Kidney epithelial cell (primary cell): ENCODE data around the gene ISCA2. TPM values are rescaled to one million over a fixed set of nuclear protein-coding genes. Genes with fewer than 3 reads are reported as not detected.

Experiments used
- DNase-seq: peaks from one replicate; pipeline ENCODE4 v3.0.0-alpha.2; 2010; ENCODE audit warnings: low read depth
- H3K27me3 ChIP-seq: 2 replicates; pipeline ENCODE4 v1.6.0; 2011; ENCODE audit warnings: low read length; ENCODE audit not compliant: control insufficient read depth, insufficient read depth
- H3K36me3 ChIP-seq: 2 replicates; pipeline ENCODE4 v1.5.1; 2011; ENCODE audit warnings: low read length; ENCODE audit not compliant: control insufficient read depth, insufficient read depth
- H3K4me3 ChIP-seq: 2 replicates; pipeline ENCODE4 v1.5.1; 2011; ENCODE audit warnings: low read depth, mild to moderate bottlenecking, control low read depth, low read length
- total RNA-seq: library from RNA; depleted of rRNA; stranded (reverse); fragments of >200 nt; gene quantifications from 2 replicates; pipeline ENCODE4 v1.2.3, GENCODE V29; 2015
- TF ChIP-seq, protein P1 (sequence below): IDR thresholded peaks from 2 replicates; pipeline ENCODE4 v1.5.1; 2011; ENCODE audit warnings: mild to moderate bottlenecking, moderate library complexity, low read length, control low read depth, inconsistent platforms; ENCODE audit not compliant: insufficient read depth, poor library complexity, severe bottlenecking

Gene ISCA2
- total RNA-seq, 1 donor from 2014 or later, result 12.1 TPM

DNA sequence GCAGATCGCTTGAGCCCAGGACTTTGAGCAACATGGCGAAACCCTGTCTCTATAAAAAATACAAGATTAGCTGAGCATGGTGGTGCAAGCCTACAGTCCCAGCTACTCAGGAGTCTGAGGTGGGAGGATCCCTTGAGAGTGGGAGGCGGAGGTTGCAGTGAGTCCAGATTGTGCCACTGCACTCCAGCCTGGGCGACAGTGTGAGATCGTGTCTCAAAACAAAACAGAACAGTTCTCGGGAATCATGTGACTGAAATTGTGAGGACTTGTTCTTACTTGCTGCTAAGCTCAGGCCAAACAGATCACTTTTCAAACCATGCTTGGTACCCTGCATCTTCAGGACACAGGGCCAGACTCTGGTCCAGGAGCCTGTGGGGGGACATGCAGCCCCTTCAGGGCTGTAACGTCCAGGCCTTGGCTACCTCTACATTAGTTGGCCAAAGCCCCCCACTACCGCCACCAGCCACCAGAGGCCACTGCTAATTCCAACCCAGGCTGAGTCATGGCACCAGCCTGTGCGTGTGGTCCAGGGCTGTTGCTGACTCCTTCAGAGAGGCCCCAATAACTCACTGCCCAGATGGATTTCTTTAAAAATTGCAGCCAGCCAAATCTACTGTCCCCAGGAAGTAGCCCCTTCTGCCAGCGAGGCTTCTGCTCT is 34.1 kb upstream of the ISCA2 start:
- TF ChIP-seq, protein P1, sequence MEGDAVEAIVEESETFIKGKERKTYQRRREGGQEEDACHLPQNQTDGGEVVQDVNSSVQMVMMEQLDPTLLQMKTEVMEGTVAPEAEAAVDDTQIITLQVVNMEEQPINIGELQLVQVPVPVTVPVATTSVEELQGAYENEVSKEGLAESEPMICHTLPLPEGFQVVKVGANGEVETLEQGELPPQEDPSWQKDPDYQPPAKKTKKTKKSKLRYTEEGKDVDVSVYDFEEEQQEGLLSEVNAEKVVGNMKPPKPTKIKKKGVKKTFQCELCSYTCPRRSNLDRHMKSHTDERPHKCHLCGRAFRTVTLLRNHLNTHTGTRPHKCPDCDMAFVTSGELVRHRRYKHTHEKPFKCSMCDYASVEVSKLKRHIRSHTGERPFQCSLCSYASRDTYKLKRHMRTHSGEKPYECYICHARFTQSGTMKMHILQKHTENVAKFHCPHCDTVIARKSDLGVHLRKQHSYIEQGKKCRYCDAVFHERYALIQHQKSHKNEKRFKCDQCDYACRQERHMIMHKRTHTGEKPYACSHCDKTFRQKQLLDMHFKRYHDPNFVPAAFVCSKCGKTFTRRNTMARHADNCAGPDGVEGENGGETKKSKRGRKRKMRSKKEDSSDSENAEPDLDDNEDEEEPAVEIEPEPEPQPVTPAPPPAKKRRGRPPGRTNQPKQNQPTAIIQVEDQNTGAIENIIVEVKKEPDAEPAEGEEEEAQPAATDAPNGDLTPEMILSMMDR, result peak; percentile 77
- peak; percentile 2 for DNase-seq
- Histone ChIP-seq H3K36me3 (no peaks in the 10 kb centered on the region), H3K27me3 (peaks cover 18% of the 10 kb centered on the region), H3K4me3 (no peak overlapping the region)

DNA sequence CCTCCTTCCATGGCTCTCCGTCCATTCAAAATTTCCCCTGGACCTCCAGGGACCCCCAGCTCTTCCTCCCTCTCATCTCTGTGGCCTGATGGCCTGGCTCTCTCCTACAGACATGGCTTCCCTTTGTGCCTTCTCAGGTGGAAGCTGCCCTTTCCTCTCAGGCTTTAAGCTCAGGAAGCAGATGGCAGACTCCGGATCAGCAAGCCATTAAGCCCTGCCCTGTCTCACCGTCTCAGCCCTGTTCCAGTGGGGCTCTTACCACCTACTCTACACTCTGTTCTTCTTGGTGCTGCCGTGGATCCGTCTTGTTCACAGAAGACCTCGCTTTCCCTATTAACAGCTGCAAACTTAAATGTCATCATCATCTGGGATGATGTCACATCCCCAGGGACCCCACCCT is 33.6 kb upstream of the ISCA2 start:
- no peaks in the 10 kb centered on the region for H3K36me3 ChIP-seq
- H3K4me3 ChIP-seq, result no peak overlapping the region
- TF ChIP-seq, protein P1, result no peak
- peaks cover 15% of the 10 kb centered on the region for H3K27me3 ChIP-seq
- DNase-seq, result no peak

DNA sequence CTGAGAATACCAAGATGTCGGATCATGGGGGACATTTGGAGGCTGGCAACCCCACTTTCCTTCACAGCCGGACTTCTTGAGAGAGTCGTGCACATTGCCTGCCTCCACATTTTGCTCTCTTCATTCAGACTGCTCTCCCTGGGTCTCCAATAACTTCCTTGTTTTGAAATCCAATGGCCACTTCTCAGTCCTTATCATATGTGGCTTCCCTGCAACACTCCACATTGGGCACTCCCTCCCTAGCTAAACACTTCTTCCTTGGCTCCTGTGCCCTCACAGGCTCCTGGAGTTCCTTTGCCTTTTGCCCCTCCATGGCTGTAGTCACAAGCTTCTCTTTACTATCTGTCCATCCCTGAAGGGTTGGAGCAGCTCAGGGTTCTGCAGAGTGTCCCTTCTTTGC is 30.6 kb upstream of the ISCA2 start:
- H3K4me3 ChIP-seq, result no peak overlapping the region
- TF ChIP-seq, protein P1, result no peak
- DNase-seq, result no peak
- peaks cover 9% of the 10 kb centered on the region for H3K27me3 ChIP-seq
- no peaks in the 10 kb centered on the region for H3K36me3 ChIP-seq

DNA sequence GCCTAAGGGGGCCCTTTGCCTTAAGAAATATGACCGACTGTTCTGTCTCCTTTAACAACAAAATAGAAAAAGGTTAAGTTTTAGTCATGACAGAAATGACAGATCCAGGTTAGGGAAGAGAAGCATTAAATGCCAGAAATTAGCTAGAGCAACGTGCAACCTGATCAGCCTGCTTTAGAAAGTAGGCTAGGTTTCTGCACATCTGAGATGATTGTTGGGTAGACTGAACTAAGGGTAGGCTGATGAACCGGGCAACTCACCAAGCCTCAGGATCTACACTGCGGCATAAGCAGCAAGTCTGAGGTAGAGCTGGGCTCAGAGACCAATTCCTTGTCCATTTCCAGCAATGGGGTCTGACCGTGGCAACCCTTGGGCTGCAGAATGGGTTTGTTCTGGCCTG is 29.9 kb upstream of the ISCA2 start:
- Histone ChIP-seq H3K4me3 (no peak overlapping the region), H3K36me3 (no peaks in the 10 kb centered on the region), H3K27me3 (peaks cover 8% of the 10 kb centered on the region)
- DNase-seq, result no peak
- TF ChIP-seq, protein P1, result no peak

DNA sequence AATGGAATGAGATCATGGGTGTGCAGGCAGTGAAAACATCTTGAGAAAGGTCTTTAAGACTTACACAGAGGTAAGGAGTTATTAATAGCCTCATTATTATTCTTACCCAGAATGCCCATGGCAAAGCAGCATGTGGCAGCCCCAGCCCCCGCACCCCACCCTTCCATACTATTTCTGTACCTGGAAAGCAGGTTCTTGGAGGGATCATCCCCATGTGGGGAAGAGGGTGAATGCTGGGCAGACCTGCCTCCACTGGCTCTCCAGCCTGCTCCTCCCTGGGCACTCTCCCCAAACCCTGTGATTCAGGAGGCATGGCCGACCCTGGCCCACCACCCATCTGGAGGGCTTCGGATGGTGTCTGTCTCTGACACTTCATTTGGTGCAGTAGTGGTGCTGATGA is 28.8 kb upstream of the ISCA2 start:
- TF ChIP-seq, protein P1, result no peak

DNA sequence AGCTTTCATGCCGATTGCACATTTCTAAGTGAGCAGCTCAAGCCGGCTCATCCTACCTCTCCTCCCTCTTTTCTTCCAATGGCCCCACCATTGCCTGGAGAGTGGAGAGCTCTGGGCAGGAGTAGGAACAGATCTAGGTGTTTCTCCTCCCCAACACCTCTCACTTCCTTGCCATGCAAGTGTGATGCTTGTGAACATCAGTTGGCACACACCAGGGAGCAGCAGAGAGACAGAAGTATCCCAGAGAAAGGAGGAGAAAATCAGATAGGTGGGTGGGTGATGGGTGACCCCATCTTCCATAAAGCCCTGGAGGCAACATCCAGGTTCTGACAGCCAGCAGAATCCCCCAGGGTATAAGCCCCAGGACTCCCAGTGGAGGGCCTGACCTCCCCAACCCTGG is 28.2 kb upstream of the ISCA2 start:
- peaks cover 5% of the 10 kb centered on the region for H3K27me3 ChIP-seq
- TF ChIP-seq, protein P1, result no peak
- no peak overlapping the region for H3K4me3 ChIP-seq
- DNase-seq, result no peak
- no peaks in the 10 kb centered on the region for H3K36me3 ChIP-seq

More for the DNA sequence above, 28.8 kb upstream of the ISCA2 start:
- Histone ChIP-seq H3K36me3 (no peaks in the 10 kb centered on the region), H3K4me3 (no peak overlapping the region), H3K27me3 (peaks cover 5% of the 10 kb centered on the region)
- no peak for DNase-seq
